OCI-LY3 (cell line): ENCODE data around the gene TPPP2.

Experiments
- EZH2phosphoT487 ChIP-seq: fragments of 200-600 bp; shearing (Covaris generic); IDR thresholded peaks from 2 replicates; pipeline ENCODE4 v1.6.1; 2018; ENCODE audit warnings: antibody characterized with exemption, mixed run types, low read depth
- TF ChIP-seq, protein P1 (sequence below): fragments of 200-600, 300-600 bp; sonication (generic); IDR thresholded peaks from 2 replicates; pipeline ENCODE4 v1.5.1; 2014; ENCODE audit warnings: antibody characterized with exemption, low read length, low read depth

GRCh38 chr14:21054123-21054767 lies 24.2 kb downstream of the TPPP2 start:
- TF ChIP-seq, protein P1, sequence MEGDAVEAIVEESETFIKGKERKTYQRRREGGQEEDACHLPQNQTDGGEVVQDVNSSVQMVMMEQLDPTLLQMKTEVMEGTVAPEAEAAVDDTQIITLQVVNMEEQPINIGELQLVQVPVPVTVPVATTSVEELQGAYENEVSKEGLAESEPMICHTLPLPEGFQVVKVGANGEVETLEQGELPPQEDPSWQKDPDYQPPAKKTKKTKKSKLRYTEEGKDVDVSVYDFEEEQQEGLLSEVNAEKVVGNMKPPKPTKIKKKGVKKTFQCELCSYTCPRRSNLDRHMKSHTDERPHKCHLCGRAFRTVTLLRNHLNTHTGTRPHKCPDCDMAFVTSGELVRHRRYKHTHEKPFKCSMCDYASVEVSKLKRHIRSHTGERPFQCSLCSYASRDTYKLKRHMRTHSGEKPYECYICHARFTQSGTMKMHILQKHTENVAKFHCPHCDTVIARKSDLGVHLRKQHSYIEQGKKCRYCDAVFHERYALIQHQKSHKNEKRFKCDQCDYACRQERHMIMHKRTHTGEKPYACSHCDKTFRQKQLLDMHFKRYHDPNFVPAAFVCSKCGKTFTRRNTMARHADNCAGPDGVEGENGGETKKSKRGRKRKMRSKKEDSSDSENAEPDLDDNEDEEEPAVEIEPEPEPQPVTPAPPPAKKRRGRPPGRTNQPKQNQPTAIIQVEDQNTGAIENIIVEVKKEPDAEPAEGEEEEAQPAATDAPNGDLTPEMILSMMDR: no peak
- no peak for TF ChIP-seq EZH2phosphoT487
